Upper lobe of right lung (tissue), 1 donor: ENCODE measurements around the gene AIG1. TPM values are rescaled to one million over a fixed set of nuclear protein-coding genes. Genes with fewer than 3 reads are reported as not detected.

ENCODE experiments used
- ATAC-seq: fragments of 200-7000 bp; cut with Tn5 transposase; one replicate; pipeline ENCODE4 v1.9.1; 2020; ENCODE audit warnings: mild to moderate bottlenecking, moderate library complexity
- DNase-seq: peaks from one replicate; pipeline ENCODE4 v3.0.0-alpha.2; 2020
- H3K27ac ChIP-seq: fragments of 200-600 bp; one replicate; pipeline ENCODE4 v1.8.0; 2022
- H3K27me3 ChIP-seq: fragments of 200-600 bp; one replicate; pipeline ENCODE4 v1.8.0; 2022; ENCODE audit warnings: mild to moderate bottlenecking
- H3K36me3 ChIP-seq: fragments of 200-600 bp; one replicate; pipeline ENCODE4 v1.8.0; 2022
- H3K4me1 ChIP-seq: fragments of 200-600 bp; one replicate; pipeline ENCODE4 v1.8.0; 2022
- H3K4me3 ChIP-seq: fragments of 200-600 bp; one replicate; pipeline ENCODE4 v1.8.0; 2022; ENCODE audit warnings: mild to moderate bottlenecking
- H3K9me3 ChIP-seq: fragments of 200-600 bp; one replicate; pipeline ENCODE4 v1.8.0; 2022
- intact Hi-C: fragments of 100-400 bp; cut with DNase I; formaldehyde crosslinking; loops from one replicate; pipeline ENCODE4 v1.11.0; 2022
- total RNA-seq: library from RNA; stranded (reverse); fragmentation: NEBNext Ultra II Directional; extraction: Animal tissue kit (Norgen Biotek cat#: 25700); gene quantifications from one replicate; pipeline ENCODE4 v1.2.1, GENCODE V29; 2021
- TF ChIP-seq, protein P1 (sequence below): fragments of 200-600 bp; IDR thresholded peaks from one replicate; pipeline ENCODE4 v1.8.0; 2022; ENCODE audit warnings: antibody characterized with exemption
- donor health status: DM: no; HTN: yes; CAD: no; lungs with severe emphysema.

Gene AIG1
- total RNA-seq, 1 donor from 2014 or later: 26.8 TPM

DNA sequence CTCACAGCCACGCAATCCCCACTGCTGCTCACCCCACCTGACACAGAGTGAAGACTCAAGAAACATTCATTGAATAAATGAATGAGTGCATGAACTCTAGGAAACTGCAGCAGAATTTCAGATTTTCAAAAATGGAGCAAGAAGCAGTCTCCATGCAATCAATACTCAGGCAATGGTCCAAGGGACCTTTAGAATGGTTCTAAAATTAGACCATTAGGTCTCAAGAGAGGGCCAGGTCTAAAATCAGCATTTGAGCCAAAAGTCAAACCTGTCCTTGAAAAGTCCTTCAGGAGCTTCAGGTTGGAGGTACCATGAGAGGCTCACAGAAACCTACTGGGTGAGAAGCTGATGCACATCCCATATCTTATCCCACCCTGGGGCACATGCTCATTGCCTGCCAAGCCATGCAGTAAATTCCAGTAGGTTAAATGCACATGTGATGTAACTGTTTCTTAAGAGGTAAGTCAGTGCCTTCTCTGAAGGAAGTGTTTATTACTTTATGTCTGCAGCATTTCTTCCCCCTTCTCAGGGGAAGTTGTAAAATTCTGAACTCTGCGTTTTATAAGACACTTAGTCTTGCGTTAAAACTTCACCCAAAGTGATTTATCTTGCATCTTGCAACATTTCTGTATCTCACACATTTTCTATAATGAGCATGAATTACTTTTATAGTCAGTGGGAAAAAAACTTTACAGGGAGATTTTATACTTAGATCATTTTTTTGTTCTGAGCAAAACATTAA is 263.2 kb downstream of the AIG1 start:
- Histone ChIP-seq H3K27ac (no peak overlapping the region), H3K27me3 (no peaks in the 10 kb centered on the region), H3K36me3 (no peaks in the 10 kb centered on the region), H3K9me3 (no peaks in the 10 kb centered on the region), H3K4me1 (no peaks in the 10 kb centered on the region), H3K4me3 (no peak overlapping the region)
- no peak for DNase-seq
- intact Hi-C loops: no loop called here
- no peak for ATAC-seq
- TF ChIP-seq, protein P1, sequence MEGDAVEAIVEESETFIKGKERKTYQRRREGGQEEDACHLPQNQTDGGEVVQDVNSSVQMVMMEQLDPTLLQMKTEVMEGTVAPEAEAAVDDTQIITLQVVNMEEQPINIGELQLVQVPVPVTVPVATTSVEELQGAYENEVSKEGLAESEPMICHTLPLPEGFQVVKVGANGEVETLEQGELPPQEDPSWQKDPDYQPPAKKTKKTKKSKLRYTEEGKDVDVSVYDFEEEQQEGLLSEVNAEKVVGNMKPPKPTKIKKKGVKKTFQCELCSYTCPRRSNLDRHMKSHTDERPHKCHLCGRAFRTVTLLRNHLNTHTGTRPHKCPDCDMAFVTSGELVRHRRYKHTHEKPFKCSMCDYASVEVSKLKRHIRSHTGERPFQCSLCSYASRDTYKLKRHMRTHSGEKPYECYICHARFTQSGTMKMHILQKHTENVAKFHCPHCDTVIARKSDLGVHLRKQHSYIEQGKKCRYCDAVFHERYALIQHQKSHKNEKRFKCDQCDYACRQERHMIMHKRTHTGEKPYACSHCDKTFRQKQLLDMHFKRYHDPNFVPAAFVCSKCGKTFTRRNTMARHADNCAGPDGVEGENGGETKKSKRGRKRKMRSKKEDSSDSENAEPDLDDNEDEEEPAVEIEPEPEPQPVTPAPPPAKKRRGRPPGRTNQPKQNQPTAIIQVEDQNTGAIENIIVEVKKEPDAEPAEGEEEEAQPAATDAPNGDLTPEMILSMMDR: no peak

DNA sequence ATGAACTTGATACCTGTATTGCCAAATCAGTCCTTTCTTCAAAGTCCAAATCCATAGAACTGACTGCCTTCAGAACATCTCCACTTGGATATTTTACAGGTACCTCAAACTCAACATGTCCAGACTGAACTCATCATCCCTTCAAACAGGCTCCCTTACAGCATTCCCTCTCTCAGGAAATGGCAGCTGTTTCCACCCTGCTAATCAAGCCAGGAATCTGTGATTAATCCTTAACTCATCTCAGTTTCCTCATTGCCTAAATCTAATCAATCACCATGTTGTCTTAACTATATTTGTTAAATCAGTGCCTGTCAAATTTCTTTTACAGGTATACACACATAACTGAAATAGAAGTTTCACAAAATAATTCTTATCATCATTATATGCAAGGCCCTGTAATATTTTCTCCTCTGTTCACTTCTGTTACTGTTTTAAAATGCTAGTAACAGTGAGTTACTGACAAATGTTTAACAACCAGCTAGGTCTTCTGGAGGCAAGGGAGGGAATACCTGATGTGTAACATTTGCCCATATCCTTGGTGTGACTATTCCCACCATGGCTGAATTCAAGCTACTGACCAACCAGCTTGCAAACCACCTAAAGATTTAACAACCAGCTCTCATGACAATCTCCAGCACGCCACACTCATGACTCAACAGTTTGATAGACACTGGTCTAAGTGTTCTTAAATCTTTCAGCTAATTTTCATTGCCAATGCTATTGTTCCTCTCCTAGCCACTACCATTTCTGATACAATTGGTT is 264.9 kb downstream of the AIG1 start:
- Histone ChIP-seq H3K27me3 (no peaks in the 10 kb centered on the region), H3K9me3 (no peaks in the 10 kb centered on the region), H3K36me3 (no peaks in the 10 kb centered on the region), H3K4me3 (no peak overlapping the region), H3K27ac (no peak overlapping the region), H3K4me1 (no peaks in the 10 kb centered on the region)
- TF ChIP-seq, protein P1: no peak
- intact Hi-C loops: no loop called here
- no peak for DNase-seq
- ATAC-seq: no peak

DNA sequence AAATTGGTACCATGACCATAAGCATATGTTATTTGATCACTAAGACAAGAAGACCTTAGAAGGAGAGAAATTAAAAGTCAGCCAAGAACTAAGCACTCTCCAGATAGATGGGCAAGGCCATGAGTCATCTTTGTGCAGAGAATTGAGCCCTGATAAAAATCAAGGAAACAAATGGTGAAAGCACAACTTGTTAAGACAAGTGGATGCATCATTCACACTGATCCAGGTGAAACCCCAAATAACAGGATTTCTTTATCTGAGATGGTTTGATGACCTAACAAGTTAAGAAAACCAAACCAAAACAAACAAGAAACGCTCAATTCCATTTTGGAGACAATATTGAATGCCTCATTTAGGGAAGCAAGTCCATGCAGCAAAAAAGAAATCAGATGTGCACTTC is 268.2 kb downstream of the AIG1 start:
- Histone ChIP-seq H3K9me3 (no peaks in the 10 kb centered on the region), H3K27ac (no peak overlapping the region), H3K4me1 (no peaks in the 10 kb centered on the region), H3K4me3 (no peak overlapping the region), H3K27me3 (no peaks in the 10 kb centered on the region), H3K36me3 (no peaks in the 10 kb centered on the region)
- intact Hi-C loops: no loop called here
- no peak for DNase-seq
- TF ChIP-seq, protein P1: no peak
- no peak for ATAC-seq

DNA sequence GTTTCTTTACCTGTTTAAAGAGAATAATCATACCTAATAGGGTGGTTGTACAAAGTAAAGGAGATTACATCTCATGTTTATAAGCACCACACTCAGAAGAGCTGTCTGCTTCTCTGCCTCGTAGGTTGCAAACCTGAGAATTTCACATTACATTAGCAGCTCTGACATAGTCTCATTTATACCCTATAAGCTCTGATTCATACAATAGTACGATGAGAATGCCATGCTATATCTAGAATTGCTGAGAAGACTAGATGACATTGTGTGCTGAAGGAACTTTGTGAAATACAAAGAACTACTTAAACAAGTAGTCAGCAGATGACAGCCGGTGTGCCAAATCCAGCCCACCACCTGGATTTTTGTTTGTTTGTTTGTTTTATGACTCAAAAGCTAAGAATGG is 268.6 kb downstream of the AIG1 start:
- H3K4me1 ChIP-seq: no peaks in the 10 kb centered on the region
- no peak for ATAC-seq
- H3K36me3 ChIP-seq: no peaks in the 10 kb centered on the region
- no peak overlapping the region for H3K27ac ChIP-seq
- TF ChIP-seq, protein P1: no peak
- H3K4me3 ChIP-seq: no peak overlapping the region
- H3K9me3 ChIP-seq: no peaks in the 10 kb centered on the region
- intact Hi-C loops: no loop called here
- H3K27me3 ChIP-seq: no peaks in the 10 kb centered on the region
- DNase-seq: no peak

DNA sequence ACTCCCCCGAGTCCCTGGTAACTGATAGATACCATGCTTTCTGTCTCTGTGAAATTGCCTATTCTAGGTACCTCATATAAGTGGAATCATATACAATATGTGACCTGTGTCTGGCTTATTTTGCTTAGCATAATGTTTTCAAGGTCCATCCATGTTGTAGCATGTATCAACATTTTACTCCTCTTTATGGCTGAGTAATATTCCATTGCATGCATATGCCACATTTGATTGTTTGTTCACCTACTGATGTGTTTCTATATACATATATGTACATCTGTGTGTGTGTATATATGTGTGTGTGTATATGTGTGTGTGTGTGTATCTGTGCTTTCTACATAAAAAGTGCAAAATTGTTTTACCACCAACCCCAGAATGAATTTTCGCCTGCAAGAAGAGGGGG is 270.7 kb downstream of the AIG1 start:
- H3K27ac ChIP-seq: no peak overlapping the region
- no peaks in the 10 kb centered on the region for H3K36me3 ChIP-seq
- H3K9me3 ChIP-seq: no peaks in the 10 kb centered on the region
- no peaks in the 10 kb centered on the region for H3K4me1 ChIP-seq
- intact Hi-C loops: no loop called here
- no peak for DNase-seq
- H3K27me3 ChIP-seq: no peaks in the 10 kb centered on the region
- ATAC-seq: no peak
- no peak overlapping the region for H3K4me3 ChIP-seq
- TF ChIP-seq, protein P1: no peak
